Panc1 (cell line): ENCODE data around the gene UCK1. TPM values are rescaled to one million over a fixed set of nuclear protein-coding genes. Genes with fewer than 3 reads are reported as not detected.
A peak's percentile ranks its signal among the peaks of the same experiment; 100 is the strongest.

Experiments used
- ATAC-seq: fragments of 200-7000 bp; cut with Tn5 transposase; 2 replicates; pipeline ENCODE4 v1.9.1; 2020; ENCODE audit warnings: mild to moderate bottlenecking, moderate library complexity
- BruUV-seq: library from RNA; stranded (reverse); fragments of 400-500 nt; replicated peaks from 2 replicates; lab custom pipeline; 2021; lab: Mats Ljungman, UMichigan
- CTCF ChIA-PET: fragments of 300-600 bp; sonication (Branson Sonifier 250); formaldehyde crosslinking; loops from one replicate; lab custom pipeline; 2022; ENCODE audit warnings: antibody characterized with exemption; lab: Charles Lee
- POLR2A ChIA-PET: fragments of 300-600 bp; sonication (Branson Sonifier 250); formaldehyde crosslinking; loops from one replicate; lab custom pipeline; 2022; ENCODE audit warnings: antibody characterized with exemption; lab: Charles Lee
- DNase-seq: peaks from one replicate; pipeline ENCODE4 v3.0.0-alpha.2; 2010; ENCODE audit warnings: low read depth, low spot score
- H3K27ac ChIP-seq: 2 replicates; pipeline ENCODE4 v1.5.1; 2011; ENCODE audit warnings: mild to moderate bottlenecking, low read length, inconsistent platforms
- H3K27me3 ChIP-seq: fragments of 200-500 bp; sonication (Bioruptor generic); 2 replicates; pipeline ENCODE4 v1.6.0; 2014; ENCODE audit warnings: low read length, inconsistent platforms; ENCODE audit not compliant: control insufficient read depth, insufficient read depth
- H3K36me3 ChIP-seq: fragments of 200-500 bp; sonication (Bioruptor generic); 2 replicates; pipeline ENCODE4 v1.5.1; 2014; ENCODE audit warnings: inconsistent platforms, mild to moderate bottlenecking, low read length, moderate library complexity; ENCODE audit not compliant: control insufficient read depth, insufficient read depth
- H3K4me1 ChIP-seq: 2 replicates; pipeline ENCODE4 v1.5.1; 2011; ENCODE audit warnings: inconsistent platforms, mild to moderate bottlenecking, low read length, moderate library complexity; ENCODE audit not compliant: control insufficient read depth, insufficient read depth
- H3K4me3 ChIP-seq, 2 experiments: 2 replicates each; pipeline ENCODE4 v1.5.1; 2011 to 2012; ENCODE audit warnings: low read depth in 2 of 2, low read length in 2 of 2, mild to moderate bottlenecking in 2 of 2, inconsistent platforms in 1 of 2, moderate library complexity in 1 of 2
- H3K9me3 ChIP-seq: fragments of 200-500 bp; sonication (Bioruptor generic); 2 replicates; pipeline ENCODE4 v1.5.1; 2014; ENCODE audit warnings: low read depth, mild to moderate bottlenecking, inconsistent platforms, low read length, moderate library complexity; ENCODE audit not compliant: control insufficient read depth, insufficient read depth
- POLR2AphosphoS5 ChIP-seq: IDR thresholded peaks from 2 replicates; pipeline ENCODE4 v1.6.1; 2012; ENCODE audit warnings: mild to moderate bottlenecking, low read depth, low read length, moderate library complexity
- SIN3A ChIP-seq: IDR thresholded peaks from 2 replicates; pipeline ENCODE4 v1.6.1; 2012; ENCODE audit warnings: low read depth, mild to moderate bottlenecking, low read length, moderate library complexity, borderline replicate concordance; ENCODE audit not compliant: insufficient read depth
- TCF7L2 ChIP-seq: IDR thresholded peaks from 2 replicates; pipeline ENCODE4 v1.6.1; 2011; ENCODE audit warnings: mild to moderate bottlenecking, low read depth, low read length, inconsistent platforms
- in situ Hi-C: cut with HindIII; loops from 2 replicates; pipeline ENCODE4 v1.10.0; 2016; ENCODE audit warnings: low sequenced_read_pairs, low pct_unique_long_range_greater_than_20kb
- intact Hi-C: fragments of 100-400 bp; cut with micrococcal nuclease; formaldehyde crosslinking; loops from one replicate; pipeline ENCODE4 v1.10.0; 2022; ENCODE audit not compliant: unreplicated experiment
- total RNA-seq: library from RNA; stranded (reverse); gene quantifications from one replicate; pipeline ENCODE4 v1.2.1, GENCODE V29; 2021; ENCODE audit not compliant: unreplicated experiment
- TF ChIP-seq, protein P1 (sequence below), 2 experiments: IDR thresholded peaks; 2 replicates each; pipeline ENCODE4 v1.6.1; 2011 to 2012; ENCODE audit warnings: low read depth in 2 of 2, control low read depth in 1 of 2, low read length in 1 of 2, mild to moderate bottlenecking in 1 of 2, moderate library complexity in 1 of 2; ENCODE audit not compliant: insufficient read depth in 1 of 2
- TF ChIP-seq, protein P2 (sequence below): fragments of 450-650 bp; IDR thresholded peaks from 2 replicates; pipeline ENCODE4 v1.5.1; 2017; ENCODE audit warnings: mild to moderate bottlenecking

The UCK1 gene
- total RNA-seq, 1 experiment from 2014 or later, result 30.2 TPM

GRCh38 chr9:131500377-131500776 is 30.7 kb downstream of the UCK1 start:
- H3K4me3 ChIP-seq, result no peak overlapping the region
- ATAC-seq, result no peak
- H3K9me3 ChIP-seq, result no peaks in the 10 kb centered on the region
- no TSS peak for BruUV-seq
- DNase-seq, result no peak
- CTCF ChIA-PET, result no interaction called here
- no peak overlapping the region for H3K27ac ChIP-seq
- in situ Hi-C loops (no loop called here), intact Hi-C loops (no loop called here)
- H3K4me1 ChIP-seq, result peaks cover 17% of the 10 kb centered on the region
- H3K27me3 ChIP-seq, result no peaks in the 10 kb centered on the region
- peaks cover 2% of the 10 kb centered on the region; the same call in 1 of the 2 replicates for H3K36me3 ChIP-seq
- TF ChIP-seq TCF7L2 (no peak), POLR2AphosphoS5 (no peak), SIN3A (no peak)
- TF ChIP-seq, protein P1, sequence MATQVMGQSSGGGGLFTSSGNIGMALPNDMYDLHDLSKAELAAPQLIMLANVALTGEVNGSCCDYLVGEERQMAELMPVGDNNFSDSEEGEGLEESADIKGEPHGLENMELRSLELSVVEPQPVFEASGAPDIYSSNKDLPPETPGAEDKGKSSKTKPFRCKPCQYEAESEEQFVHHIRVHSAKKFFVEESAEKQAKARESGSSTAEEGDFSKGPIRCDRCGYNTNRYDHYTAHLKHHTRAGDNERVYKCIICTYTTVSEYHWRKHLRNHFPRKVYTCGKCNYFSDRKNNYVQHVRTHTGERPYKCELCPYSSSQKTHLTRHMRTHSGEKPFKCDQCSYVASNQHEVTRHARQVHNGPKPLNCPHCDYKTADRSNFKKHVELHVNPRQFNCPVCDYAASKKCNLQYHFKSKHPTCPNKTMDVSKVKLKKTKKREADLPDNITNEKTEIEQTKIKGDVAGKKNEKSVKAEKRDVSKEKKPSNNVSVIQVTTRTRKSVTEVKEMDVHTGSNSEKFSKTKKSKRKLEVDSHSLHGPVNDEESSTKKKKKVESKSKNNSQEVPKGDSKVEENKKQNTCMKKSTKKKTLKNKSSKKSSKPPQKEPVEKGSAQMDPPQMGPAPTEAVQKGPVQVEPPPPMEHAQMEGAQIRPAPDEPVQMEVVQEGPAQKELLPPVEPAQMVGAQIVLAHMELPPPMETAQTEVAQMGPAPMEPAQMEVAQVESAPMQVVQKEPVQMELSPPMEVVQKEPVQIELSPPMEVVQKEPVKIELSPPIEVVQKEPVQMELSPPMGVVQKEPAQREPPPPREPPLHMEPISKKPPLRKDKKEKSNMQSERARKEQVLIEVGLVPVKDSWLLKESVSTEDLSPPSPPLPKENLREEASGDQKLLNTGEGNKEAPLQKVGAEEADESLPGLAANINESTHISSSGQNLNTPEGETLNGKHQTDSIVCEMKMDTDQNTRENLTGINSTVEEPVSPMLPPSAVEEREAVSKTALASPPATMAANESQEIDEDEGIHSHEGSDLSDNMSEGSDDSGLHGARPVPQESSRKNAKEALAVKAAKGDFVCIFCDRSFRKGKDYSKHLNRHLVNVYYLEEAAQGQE (IDR thresholded peaks at IDR 0.05; ENCODE audit: insufficient read depth in 1 of 2, low read depth in 2 of 2, low read length in 1 of 2), result no peak
- TF ChIP-seq, protein P2, sequence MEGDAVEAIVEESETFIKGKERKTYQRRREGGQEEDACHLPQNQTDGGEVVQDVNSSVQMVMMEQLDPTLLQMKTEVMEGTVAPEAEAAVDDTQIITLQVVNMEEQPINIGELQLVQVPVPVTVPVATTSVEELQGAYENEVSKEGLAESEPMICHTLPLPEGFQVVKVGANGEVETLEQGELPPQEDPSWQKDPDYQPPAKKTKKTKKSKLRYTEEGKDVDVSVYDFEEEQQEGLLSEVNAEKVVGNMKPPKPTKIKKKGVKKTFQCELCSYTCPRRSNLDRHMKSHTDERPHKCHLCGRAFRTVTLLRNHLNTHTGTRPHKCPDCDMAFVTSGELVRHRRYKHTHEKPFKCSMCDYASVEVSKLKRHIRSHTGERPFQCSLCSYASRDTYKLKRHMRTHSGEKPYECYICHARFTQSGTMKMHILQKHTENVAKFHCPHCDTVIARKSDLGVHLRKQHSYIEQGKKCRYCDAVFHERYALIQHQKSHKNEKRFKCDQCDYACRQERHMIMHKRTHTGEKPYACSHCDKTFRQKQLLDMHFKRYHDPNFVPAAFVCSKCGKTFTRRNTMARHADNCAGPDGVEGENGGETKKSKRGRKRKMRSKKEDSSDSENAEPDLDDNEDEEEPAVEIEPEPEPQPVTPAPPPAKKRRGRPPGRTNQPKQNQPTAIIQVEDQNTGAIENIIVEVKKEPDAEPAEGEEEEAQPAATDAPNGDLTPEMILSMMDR, result no peak
- POLR2A ChIA-PET, result no interaction called here

DNA sequence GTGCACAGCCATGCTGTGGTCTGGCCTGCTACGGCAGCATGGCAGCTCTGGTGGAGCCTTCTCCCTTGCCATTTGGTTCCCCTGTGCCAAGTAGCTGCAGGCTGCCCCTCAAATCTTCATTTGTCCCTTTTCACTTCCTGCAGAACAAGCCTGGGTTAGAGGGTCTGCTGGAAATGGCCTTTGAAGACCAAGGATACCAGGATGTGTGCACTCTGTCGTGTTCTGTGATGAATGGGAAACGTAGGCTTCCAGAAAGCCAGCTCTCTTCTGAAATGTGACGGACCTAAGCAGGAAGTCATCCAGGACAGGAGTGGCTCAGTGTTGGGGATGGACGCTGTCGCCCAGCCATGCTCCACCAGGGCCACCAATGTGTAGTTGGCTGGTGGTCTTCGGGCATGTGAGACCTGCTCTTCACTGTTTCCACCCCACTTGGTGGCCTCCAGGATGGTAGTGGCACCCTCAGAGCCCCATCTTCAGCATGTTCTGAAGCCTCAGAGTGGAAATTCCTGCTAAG is 31.8 kb downstream of the UCK1 start:
- no TSS peak for BruUV-seq
- POLR2A ChIA-PET, result no interaction called here
- H3K27me3 ChIP-seq, result no peaks in the 10 kb centered on the region
- TF ChIP-seq TCF7L2 (no peak), POLR2AphosphoS5 (0 out of 2 replicates have a peak, but pooled peaks have one; percentile 25), SIN3A (no peak)
- TF ChIP-seq, protein P1 (IDR thresholded peaks at IDR 0.05; ENCODE audit: insufficient read depth in 1 of 2, low read depth in 2 of 2, low read length in 1 of 2), result no peak
- TF ChIP-seq, protein P2, result no peak
- CTCF ChIA-PET, result interaction anchor here (0.5 kb wide), 1 partner anchor 10 kb away, joined by 7 read pairs; no protein-coding TSS in a partner anchor
- intact Hi-C loops (no loop called here), in situ Hi-C loops (no loop called here)
- no peak for ATAC-seq
- H3K36me3 ChIP-seq, result peaks cover 2% of the 10 kb centered on the region
- H3K4me3 ChIP-seq, result no peak overlapping the region
- no peaks in the 10 kb centered on the region for H3K9me3 ChIP-seq
- peaks cover 16% of the 10 kb centered on the region for H3K4me1 ChIP-seq
- no peak overlapping the region for H3K27ac ChIP-seq
- DNase-seq, result no peak
